SK-N-SH (cell line): ENCODE measurements around the gene ELOVL6. TPM values are rescaled to one million over a fixed set of nuclear protein-coding genes. Genes with fewer than 3 reads are reported as not detected.

ENCODE experiments used
- CTCF ChIA-PET: fragments of 300-600, 350-600 bp; formaldehyde crosslinking; extraction: SDS; loops from one replicate; lab custom pipeline; 2021; lab: Yijun Ruan, JAX
- POLR2A ChIA-PET: fragments of 350-600 bp; sonication (Branson Sonifier 250); formaldehyde crosslinking; extraction: SDS; loops from one replicate; lab custom pipeline; 2020; ENCODE audit warnings: antibody characterized with exemption, inconsistent platforms; lab: Yijun Ruan, JAX
- DNase-seq: peaks from one replicate; pipeline ENCODE4 v3.0.0; 2012
- H2AFZ ChIP-seq: fragments of 200-600 bp; sonication (generic); 2 replicates; pipeline ENCODE4 v1.8.1; 2016; ENCODE audit warnings: antibody characterized with exemption, mild to moderate bottlenecking, low read depth
- H3F3A ChIP-seq: fragments of 200-600 bp; sonication (generic); replicated peaks from 2 replicates; pipeline ENCODE3; 2016; ENCODE audit warnings: antibody characterized with exemption, mild to moderate bottlenecking; ENCODE audit not compliant: insufficient read depth
- H3K27ac ChIP-seq, 2 experiments: fragments of 200-500 bp in 1 of 2; fragments of 200-600 bp in 1 of 2; sonication (Bioruptor generic) in 1 of 2; sonication (generic), shearing (Covaris generic) in 1 of 2; 2 replicates each; pipeline versions ENCODE4 v1.5.1 to v1.6.1; 2014 to 2016; ENCODE audit warnings: low read depth in 2 of 2, inconsistent platforms in 1 of 2, low read length in 1 of 2, mild to moderate bottlenecking in 1 of 2, mixed read lengths in 1 of 2
- H3K27me3 ChIP-seq: fragments of 200-600 bp; sonication (generic), shearing (Covaris generic); 2 replicates; pipeline ENCODE4 v1.6.1; 2016; ENCODE audit warnings: mixed run types; ENCODE audit not compliant: insufficient read depth
- H3K36me3 ChIP-seq, 2 experiments: fragments of 200-500 bp in 1 of 2; fragments of 200-600 bp in 1 of 2; sonication (Bioruptor generic) in 1 of 2; sonication (generic) in 1 of 2; replicated peaks in 1 of 2; 2 replicates each; pipeline versions ENCODE3 to v1.5.1; 2014 to 2016; ENCODE audit warnings: low read length in 1 of 2, mild to moderate bottlenecking in 1 of 2; ENCODE audit not compliant: insufficient read depth in 2 of 2, control insufficient read depth in 1 of 2
- H3K4me1 ChIP-seq, 2 experiments: fragments of 200-500 bp in 1 of 2; fragments of 200-600 bp in 1 of 2; sonication (Bioruptor generic) in 1 of 2; sonication (generic), shearing (Covaris generic) in 1 of 2; 2 replicates each; pipeline versions ENCODE4 v1.5.1 to v1.6.1; 2014 to 2016; ENCODE audit warnings: low read depth in 1 of 2, low read length in 1 of 2, mixed run types in 1 of 2; ENCODE audit not compliant: insufficient read depth in 2 of 2, control insufficient read depth in 1 of 2
- H3K4me2 ChIP-seq: fragments of 200-600 bp; sonication (generic), shearing (Covaris generic); 2 replicates; pipeline ENCODE4 v1.6.1; 2017; ENCODE audit warnings: mixed run types
- H3K4me3 ChIP-seq, 2 experiments: fragments of 200-500 bp in 1 of 2; fragments of 200-600 bp in 1 of 2; sonication (Bioruptor generic) in 1 of 2; sonication (generic), shearing (Covaris generic) in 1 of 2; 2 replicates each; pipeline versions ENCODE4 v1.5.1 to v1.8.1; 2014 to 2016; ENCODE audit warnings: low read depth in 2 of 2, inconsistent platforms in 1 of 2, low read length in 1 of 2, mild to moderate bottlenecking in 1 of 2, mixed read lengths in 1 of 2, moderate library complexity in 1 of 2
- H3K79me2 ChIP-seq: fragments of 200-600 bp; sonication (generic); 2 replicates; pipeline ENCODE4 v1.8.1; 2017; ENCODE audit warnings: mild to moderate bottlenecking; ENCODE audit not compliant: insufficient read depth
- H3K9ac ChIP-seq: fragments of 200-600 bp; sonication (generic); 2 replicates; pipeline ENCODE4 v1.6.1; 2017; ENCODE audit warnings: mixed run types
- H3K9me2 ChIP-seq: fragments of 200-600 bp; sonication (generic); 2 replicates; pipeline ENCODE4 v1.6.1; 2017; ENCODE audit warnings: mixed run types
- H3K9me3 ChIP-seq: fragments of 200-600 bp; sonication (generic); 2 replicates; pipeline ENCODE4 v1.6.1; 2017; ENCODE audit warnings: mixed run types, mild to moderate bottlenecking, moderate library complexity
- H4K20me1 ChIP-seq: fragments of 200-600 bp; sonication (generic); 2 replicates; pipeline ENCODE4 v1.6.1; 2017; ENCODE audit warnings: mild to moderate bottlenecking, mixed run types; ENCODE audit not compliant: insufficient read depth
- JUND ChIP-seq: IDR thresholded peaks from 2 replicates; pipeline ENCODE4 v1.4.0; 2012
- MEF2A ChIP-seq: IDR thresholded peaks from 2 replicates; pipeline ENCODE4 v1.4.0; 2012; ENCODE audit warnings: low read depth, borderline replicate concordance
- NRF1 ChIP-seq: IDR thresholded peaks from 2 replicates; pipeline ENCODE4 v1.6.1; 2012; ENCODE audit warnings: low read depth, mild to moderate bottlenecking, low read length
- RAD21 ChIP-seq: IDR thresholded peaks from 2 replicates; pipeline ENCODE4 v1.6.1; 2012; ENCODE audit warnings: mild to moderate bottlenecking, low read length
- SIN3A ChIP-seq: IDR thresholded peaks from 2 replicates; pipeline ENCODE4 v1.6.1; 2012; ENCODE audit warnings: low read depth, mild to moderate bottlenecking, low read length, moderate library complexity, borderline replicate concordance
- YY1 ChIP-seq: IDR thresholded peaks from 2 replicates; pipeline ENCODE4 v1.4.0; 2012; ENCODE audit warnings: low read depth, mild to moderate bottlenecking
- WGBS: methylation state at CpG from one replicate; pipeline ENCODE4 v1.1.6; 2017; ENCODE audit warnings: low lambda C conversion rate; 5-methylcytosine and 5-hydroxymethylcytosine counted together
- polyA plus RNA-seq, 3 experiments: library from polyadenylated mRNA; depleted of rRNA; stranded (reverse); fragments of >200 nt; gene quantifications; 2 replicates each; pipeline ENCODE4 v1.2.3, GENCODE V29; 2012
- TF ChIP-seq, protein P1 (sequence below): fragments of 150-350 bp; IDR thresholded peaks from 2 replicates; pipeline ENCODE4 v1.6.1; 2016; ENCODE audit warnings: mild to moderate bottlenecking, low read depth, low read length
- TF ChIP-seq, protein P2 (sequence below): fragments of 200-600 bp; sonication (generic); IDR thresholded peaks from 2 replicates; pipeline ENCODE4 v1.6.1; 2017; ENCODE audit warnings: antibody characterized with exemption, mild to moderate bottlenecking, moderate library complexity
- TF ChIP-seq, protein P3 (sequence below): IDR thresholded peaks from 2 replicates; pipeline ENCODE4 v1.6.1; 2012; ENCODE audit warnings: mild to moderate bottlenecking, low read depth, low read length, moderate library complexity

Gene ELOVL6
- polyA plus RNA-seq, 1 of the 3 experiments (the other 2 are of a cell fraction): 9.0 TPM

DNA sequence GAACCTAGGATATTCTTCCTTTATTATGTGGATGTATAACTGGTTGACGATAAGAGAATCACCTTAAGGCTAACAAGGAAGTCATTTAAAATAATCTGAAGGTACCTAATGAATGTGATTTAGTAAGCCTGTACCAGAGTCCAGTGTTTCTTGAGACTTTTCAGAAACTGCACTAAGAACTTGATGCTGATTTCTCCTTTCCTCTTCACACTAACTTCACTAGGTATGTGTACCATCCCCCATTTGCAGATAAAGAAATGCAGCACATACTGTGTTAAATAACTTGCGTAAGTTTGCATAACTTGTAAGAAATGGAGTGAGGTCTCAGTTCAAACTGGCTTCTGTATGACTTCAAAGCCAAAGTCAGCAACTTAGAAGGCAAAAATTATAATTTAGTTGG, 63.3 kb downstream of the ELOVL6 start:
- 95% methylated on average over 2 of the region's 2 CpGs for WGBS
- H2AFZ ChIP-seq: no peak overlapping the region
- CTCF ChIA-PET: interaction anchor here (1.8 kb wide), 1 partner anchor 9 kb away, joined by 4 read pairs; no protein-coding TSS in a partner anchor

More for the DNA sequence above, 63.3 kb downstream of the ELOVL6 start:
- Histone ChIP-seq H3K9me2 (no peaks in the 10 kb centered on the region), H3K36me3 (no peaks in the 10 kb centered on the region), H3K79me2 (no peaks in the 10 kb centered on the region), H4K20me1 (no peaks in the 10 kb centered on the region), H3K4me1 (peaks cover 0 to 2% of the 10 kb centered on the region in 2 experiments; a peak in 2 of 4 replicates), H3K27me3 (no peaks in the 10 kb centered on the region), H3K9ac (no peak overlapping the region), H3K9me3 (no peaks in the 10 kb centered on the region), H3K4me3 (no peak overlapping the region), H3K27ac (no peak overlapping the region), H3K4me2 (no peak overlapping the region), H3F3A (no peaks in the 10 kb centered on the region)
- TF ChIP-seq YY1 (no peak), JUND (no peak), MEF2A (no peak), NRF1 (no peak), RAD21 (no peak), SIN3A (no peak)
- TF ChIP-seq, protein P1, sequence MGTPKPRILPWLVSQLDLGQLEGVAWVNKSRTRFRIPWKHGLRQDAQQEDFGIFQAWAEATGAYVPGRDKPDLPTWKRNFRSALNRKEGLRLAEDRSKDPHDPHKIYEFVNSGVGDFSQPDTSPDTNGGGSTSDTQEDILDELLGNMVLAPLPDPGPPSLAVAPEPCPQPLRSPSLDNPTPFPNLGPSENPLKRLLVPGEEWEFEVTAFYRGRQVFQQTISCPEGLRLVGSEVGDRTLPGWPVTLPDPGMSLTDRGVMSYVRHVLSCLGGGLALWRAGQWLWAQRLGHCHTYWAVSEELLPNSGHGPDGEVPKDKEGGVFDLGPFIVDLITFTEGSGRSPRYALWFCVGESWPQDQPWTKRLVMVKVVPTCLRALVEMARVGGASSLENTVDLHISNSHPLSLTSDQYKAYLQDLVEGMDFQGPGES: no peak
- TF ChIP-seq, protein P2, sequence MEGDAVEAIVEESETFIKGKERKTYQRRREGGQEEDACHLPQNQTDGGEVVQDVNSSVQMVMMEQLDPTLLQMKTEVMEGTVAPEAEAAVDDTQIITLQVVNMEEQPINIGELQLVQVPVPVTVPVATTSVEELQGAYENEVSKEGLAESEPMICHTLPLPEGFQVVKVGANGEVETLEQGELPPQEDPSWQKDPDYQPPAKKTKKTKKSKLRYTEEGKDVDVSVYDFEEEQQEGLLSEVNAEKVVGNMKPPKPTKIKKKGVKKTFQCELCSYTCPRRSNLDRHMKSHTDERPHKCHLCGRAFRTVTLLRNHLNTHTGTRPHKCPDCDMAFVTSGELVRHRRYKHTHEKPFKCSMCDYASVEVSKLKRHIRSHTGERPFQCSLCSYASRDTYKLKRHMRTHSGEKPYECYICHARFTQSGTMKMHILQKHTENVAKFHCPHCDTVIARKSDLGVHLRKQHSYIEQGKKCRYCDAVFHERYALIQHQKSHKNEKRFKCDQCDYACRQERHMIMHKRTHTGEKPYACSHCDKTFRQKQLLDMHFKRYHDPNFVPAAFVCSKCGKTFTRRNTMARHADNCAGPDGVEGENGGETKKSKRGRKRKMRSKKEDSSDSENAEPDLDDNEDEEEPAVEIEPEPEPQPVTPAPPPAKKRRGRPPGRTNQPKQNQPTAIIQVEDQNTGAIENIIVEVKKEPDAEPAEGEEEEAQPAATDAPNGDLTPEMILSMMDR: no peak
- TF ChIP-seq, protein P3, sequence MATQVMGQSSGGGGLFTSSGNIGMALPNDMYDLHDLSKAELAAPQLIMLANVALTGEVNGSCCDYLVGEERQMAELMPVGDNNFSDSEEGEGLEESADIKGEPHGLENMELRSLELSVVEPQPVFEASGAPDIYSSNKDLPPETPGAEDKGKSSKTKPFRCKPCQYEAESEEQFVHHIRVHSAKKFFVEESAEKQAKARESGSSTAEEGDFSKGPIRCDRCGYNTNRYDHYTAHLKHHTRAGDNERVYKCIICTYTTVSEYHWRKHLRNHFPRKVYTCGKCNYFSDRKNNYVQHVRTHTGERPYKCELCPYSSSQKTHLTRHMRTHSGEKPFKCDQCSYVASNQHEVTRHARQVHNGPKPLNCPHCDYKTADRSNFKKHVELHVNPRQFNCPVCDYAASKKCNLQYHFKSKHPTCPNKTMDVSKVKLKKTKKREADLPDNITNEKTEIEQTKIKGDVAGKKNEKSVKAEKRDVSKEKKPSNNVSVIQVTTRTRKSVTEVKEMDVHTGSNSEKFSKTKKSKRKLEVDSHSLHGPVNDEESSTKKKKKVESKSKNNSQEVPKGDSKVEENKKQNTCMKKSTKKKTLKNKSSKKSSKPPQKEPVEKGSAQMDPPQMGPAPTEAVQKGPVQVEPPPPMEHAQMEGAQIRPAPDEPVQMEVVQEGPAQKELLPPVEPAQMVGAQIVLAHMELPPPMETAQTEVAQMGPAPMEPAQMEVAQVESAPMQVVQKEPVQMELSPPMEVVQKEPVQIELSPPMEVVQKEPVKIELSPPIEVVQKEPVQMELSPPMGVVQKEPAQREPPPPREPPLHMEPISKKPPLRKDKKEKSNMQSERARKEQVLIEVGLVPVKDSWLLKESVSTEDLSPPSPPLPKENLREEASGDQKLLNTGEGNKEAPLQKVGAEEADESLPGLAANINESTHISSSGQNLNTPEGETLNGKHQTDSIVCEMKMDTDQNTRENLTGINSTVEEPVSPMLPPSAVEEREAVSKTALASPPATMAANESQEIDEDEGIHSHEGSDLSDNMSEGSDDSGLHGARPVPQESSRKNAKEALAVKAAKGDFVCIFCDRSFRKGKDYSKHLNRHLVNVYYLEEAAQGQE: no peak
- DNase-seq: no peak
- POLR2A ChIA-PET: no interaction called here
